Measurements from ENCODE around the gene EZR. TPM values are rescaled to one million over a fixed set of nuclear protein-coding genes. Genes with fewer than 3 reads are reported as not detected.
"Not testable (repeated sequence)": the region's sequence is repeated elsewhere in the genome, so short reads cannot be mapped to it uniquely, and the experiment has no call there.

The EZR gene
- polyA plus RNA-seq, 3 donors: 249 to 294 (median 259) TPM

DNA sequence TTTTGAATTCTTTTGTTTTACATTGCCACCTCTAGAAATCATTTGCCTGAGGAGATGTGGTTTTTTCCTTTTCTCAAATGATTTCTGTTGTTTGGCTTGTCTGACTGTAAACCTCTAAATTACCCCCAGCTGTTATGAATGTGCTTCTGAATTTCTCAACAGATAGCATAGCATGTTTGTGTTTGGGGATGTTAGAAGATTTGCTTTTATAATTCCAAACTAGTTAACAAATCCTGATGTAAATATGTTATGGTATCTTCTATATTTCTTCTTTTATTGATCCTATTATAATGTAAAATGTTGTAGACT, 31.6 kb upstream of the EZR start:
- no peak for DNase-seq (ENCODE audit: extremely low read depth in 1 of 11, low read depth in 9 of 11, low spot score in 4 of 11)

DNA sequence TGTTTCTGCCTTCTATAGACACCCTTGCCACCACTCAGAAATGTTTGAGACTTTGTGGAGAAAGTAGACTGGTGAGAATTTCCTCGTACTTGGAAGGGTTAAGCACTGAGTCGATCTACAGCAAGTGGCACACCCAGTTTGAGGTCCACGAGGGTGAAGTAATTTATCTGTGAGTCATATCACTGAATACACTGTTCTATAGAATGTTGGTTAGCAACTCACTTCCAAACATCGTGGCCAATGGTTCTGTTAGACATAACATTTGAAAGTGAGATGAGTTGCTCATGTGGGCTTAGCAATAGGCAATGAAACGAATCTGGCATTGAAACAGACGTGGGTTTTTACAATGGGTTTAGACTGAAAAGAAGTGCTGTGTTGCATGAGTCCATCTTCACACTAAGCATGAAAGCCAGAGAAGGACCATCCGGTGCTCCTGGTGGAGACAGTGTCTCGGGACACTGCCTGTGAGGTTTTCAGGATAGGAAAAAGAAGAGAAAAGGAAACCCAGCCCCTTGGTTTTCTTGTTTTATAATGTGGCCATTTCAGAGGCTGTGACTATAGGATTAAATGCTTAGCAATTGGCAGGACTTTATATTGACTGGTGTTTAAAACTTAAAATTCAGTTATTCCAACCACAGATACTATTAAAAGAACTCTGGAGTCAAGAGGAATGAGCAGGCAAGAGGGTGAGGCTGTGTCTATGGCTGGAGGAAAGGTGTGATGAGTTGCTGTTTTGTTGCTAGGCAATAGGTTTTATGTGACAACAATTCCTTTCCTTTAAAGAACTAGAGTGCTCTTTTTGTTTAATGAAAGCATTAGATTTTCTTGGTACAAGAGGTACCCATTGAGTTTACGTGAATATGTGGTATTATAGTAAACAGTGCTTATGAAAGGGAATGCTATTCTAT, 31.0 kb upstream of the EZR start:
- DNase-seq (ENCODE audit: extremely low read depth in 1 of 11, low read depth in 9 of 11, low spot score in 4 of 11): peak in 2 of 11 donors; percentile 45 to 61

DNA sequence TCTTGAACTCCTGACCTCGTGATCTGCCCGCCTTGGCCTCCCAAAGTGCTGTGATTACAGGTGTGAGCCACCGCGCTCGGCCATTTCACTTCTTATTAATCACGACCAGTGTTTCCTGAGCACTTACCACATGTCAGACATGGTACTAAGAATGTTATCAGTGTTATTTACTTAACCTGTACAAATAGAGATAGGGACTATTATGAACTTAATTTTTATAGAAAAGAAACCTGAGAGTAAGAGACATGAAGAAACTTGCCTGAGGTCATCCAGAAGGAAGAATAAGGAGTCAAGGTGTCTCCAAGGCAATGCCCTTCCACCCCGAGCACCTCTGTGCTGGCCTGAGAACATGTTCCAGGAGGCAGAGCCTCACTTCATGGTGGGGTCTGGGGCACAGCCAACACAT, 29.3 kb upstream of the EZR start:
- no peak for DNase-seq (ENCODE audit: extremely low read depth in 1 of 11, low read depth in 9 of 11, low spot score in 4 of 11)

DNA sequence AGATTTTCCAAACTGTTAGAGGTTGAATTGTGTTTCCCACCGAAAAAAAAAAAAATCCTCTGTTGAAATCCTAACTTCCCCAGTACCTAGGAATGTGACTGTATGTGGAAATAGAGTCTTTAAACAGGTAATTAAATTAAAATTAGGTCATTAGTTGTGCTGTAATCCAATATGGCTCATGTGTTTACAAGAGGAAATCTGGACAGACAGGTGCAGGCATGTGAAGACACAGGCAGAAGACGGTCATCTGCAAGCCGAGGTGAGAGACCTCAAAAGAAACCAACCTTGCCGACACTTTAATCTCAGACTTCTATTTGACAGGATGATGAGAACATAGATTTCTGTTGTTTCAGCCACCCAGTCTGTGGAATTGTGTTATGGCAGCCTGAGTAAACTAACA, 28.6 kb upstream of the EZR start:
- DNase-seq (ENCODE audit: extremely low read depth in 1 of 11, low read depth in 9 of 11, low spot score in 4 of 11): no peak

DNA sequence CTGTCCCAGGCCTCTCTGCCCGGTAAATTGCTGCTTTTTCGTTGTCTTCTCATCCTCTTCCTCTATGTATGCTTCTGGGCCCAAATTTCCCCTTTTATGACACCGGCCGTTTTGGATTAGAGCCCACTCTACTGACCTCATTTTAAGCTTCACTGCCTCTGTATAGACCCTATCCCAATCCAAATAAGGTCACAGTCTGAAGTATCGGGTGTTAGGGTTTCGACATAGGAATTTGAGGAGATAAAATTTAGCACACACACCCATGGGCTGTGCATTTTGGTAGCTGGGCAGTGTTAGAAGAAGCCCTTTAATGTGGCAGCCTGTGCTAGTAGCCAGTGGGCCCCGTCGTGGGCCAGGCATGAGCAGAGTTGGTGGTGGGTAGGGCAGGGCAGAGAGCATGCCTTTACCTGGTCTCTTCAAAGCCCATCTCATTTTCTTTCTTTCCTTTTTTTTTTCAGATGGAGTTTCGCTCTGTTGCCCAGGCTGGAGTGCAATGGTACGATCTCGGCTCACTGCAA, 27.9 kb upstream of the EZR start:
- no peak for DNase-seq (ENCODE audit: extremely low read depth in 1 of 11, low read depth in 9 of 11, low spot score in 4 of 11)

DNA sequence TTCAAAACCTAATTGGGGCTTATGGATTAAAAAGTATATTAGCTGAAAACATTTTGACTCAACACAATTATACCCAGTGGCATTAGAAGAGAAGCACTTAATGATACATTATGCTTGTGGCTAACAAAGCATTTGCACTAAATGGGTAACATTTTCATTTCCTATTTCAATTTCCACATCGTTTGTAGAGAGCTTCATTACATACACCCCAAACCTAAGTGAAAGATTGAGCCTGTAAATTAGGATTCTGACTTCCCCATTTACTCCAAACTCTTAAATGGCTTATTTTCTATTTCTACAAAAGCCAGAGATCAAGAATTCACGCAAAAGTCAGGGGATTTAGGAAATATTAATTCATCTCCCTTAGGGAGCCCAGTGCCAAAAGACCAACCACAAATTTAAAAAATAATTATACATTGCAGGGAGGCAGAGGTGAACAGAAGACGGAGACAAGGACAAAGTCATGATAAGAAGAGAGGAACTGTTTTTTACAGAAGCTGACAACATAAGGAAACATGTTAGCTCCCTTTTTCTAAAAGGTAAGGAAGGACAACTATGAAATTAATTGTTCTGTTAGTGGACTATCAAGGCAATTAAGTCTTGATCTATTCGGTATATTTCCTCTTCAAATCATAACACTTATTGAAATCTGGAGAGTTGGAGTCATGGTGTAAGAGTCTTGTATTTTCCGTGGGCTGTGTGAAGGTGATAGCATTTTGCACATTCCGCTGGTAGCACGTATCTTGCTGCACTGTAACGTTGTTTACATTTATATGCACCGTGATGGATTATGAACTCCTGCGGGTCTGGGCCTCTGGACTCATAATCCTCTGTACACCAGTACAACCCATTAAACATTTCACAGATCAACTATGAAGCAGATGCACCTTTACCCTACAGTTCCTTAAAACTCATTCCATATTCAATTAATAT, 24.8 kb upstream of the EZR start:
- DNase-seq (ENCODE audit: extremely low read depth in 1 of 11, low read depth in 9 of 11, low spot score in 4 of 11): no peak

DNA sequence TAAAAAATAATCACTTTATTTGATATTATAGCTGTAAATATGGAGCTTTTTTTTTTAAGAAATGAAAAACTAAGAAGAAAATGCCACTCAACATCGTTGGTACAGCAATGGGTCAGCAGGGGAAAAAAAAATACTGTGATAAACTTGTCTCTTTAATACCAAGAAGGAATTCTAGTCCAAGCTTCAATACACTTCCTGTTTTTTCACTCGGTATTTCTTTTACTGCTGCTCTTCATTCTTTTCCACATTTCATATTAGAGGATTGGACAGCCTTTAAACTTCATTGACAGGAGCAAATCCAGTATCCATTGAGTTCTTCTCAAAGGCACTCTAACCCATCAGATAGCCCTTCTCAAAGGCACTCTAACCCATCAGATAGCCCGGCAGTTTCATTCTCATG, 22.2 kb upstream of the EZR start:
- DNase-seq (ENCODE audit: extremely low read depth in 1 of 11, low read depth in 9 of 11, low spot score in 4 of 11): no peak

DNA sequence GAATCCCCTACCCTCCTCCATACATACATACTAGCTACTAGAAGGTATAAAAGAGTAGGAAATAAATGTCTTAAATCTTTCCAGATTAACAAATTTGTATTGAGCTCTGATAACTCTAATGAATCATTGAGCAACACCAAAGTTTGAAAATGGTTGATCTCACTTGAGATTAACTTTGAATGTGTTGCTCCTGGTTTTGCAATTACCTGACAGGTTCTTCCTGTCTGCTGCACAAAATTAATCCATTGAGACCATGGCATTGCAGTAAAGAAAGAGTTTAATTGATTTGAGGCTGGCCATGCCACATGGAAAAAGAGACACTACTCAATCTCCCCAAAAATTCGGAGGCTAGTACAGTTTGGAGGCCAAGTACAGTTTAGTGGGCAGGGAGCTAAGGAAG, 21.3 kb upstream of the EZR start:
- no peak for DNase-seq (ENCODE audit: extremely low read depth in 1 of 11, low read depth in 9 of 11, low spot score in 4 of 11)

DNA sequence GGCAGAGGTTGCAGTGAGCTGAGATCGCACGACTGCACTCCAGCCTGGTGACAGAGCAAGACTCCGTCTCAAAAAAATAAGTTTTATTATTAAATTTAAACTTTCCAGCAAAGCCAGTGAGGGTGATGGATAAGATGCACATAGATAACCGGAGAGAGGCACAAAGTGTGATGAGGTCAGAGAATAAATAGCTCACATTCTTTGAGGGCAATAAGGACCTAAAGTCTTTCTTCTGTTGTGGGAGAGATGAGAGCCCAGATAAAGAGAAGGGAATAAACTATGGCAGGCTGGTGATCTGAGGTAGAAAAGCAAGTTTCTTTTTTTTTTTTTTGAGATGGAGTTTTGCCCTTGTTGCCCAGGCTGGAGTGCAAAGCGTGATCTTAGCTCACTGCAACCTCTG, 20.6 kb upstream of the EZR start:
- no peak for DNase-seq (ENCODE audit: extremely low read depth in 1 of 11, low read depth in 9 of 11, low spot score in 4 of 11)

DNA sequence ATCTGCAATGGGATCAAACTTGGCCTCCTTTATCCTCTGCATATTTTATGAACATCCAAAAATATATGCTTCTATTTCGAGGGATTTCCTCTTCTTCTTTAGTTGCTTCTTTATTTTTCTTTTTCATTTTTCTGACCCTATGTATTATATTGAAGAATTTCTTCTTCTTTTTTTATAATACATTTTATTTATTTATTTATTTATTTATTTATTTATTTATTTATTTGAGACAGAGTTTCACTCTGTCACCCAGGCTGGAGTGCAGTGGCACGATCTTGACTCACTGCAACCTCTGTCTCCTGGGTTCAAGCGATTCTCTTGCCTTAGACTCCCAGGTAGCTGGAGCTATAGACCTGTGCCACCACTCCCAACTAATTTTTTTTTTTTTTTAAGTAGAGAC, 19.6 kb upstream of the EZR start:
- not testable (repeated sequence) for DNase-seq (ENCODE audit: extremely low read depth in 1 of 11, low read depth in 9 of 11, low spot score in 4 of 11)

DNA sequence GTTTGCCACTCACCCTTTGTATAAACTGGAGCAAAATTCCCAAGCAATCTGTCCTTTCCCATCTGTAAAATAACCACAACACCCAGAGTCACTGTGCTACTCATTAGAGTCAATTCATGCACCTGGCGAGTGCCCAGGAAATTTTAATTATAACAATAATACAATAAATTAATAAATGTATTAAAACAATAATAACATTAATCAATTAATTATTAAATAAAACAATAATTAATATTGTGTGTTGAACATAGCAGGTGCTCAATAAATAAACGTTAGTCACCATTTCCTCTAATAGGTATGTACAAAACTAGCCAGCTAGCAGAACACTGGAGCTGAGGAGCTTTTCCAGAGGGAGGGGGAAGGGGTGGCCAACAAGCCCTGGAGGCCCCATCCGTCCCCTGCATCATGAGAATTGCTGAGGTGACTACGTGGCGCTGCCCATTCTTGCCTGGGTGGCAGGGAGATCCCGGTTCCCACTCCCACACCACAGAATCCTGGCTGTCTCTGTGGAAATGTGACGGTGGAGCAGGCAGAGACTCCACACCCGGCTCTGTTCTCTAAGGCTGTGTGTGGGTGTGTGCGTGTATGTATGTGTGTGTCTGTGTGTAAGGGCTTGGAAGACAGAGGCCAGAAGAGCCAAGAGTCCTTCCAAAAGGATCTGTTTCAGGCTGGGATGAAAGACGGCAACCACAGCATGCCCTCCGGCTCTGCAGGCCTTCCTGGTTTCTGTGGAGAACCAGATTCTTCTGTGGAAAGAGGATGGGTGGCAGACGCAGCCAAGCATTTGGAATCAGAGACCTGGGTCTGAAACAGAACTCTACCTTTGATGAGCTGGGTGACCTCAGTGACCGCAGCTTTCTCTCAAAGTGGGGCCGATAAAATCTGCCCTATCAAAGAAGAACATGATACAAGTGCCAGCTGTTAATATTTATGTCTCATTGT, 18.8 kb upstream of the EZR start:
- DNase-seq (ENCODE audit: extremely low read depth in 1 of 11, low read depth in 9 of 11, low spot score in 4 of 11): no peak

DNA sequence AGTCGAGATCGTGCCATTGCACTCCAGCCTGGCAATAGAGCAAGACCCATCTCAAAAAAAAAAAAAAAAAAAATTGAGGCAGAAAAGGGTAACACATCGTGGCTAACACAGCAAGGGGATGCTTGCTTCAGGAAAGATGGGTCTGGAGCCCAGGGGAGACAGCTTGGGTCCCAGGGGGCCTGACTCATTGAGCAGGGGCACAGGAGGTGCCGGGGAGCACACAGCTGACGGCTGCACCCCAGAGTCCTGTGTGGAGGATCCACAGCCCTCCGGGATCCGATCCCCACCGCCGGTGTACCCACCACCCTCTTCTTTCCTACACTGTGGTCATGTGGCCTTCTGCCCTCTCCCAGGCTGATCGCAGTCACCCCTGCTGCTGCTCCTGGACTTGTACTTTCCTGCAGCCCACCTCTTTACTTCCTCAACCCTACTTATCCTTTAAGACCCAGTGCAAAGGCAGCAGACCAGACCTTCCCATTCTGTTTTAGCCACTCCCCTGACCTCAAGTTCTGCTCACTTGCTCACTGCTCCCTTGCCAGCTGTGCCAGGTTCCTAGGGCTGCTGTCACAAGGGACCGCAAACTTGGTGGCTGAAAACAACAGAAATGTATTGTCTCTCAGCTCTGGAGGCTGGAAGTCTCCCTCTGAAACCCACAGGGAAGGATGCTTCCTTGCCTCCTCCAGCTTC, 17.6 kb upstream of the EZR start:
- no peak for DNase-seq (ENCODE audit: extremely low read depth in 1 of 11, low read depth in 9 of 11, low spot score in 4 of 11)

DNA sequence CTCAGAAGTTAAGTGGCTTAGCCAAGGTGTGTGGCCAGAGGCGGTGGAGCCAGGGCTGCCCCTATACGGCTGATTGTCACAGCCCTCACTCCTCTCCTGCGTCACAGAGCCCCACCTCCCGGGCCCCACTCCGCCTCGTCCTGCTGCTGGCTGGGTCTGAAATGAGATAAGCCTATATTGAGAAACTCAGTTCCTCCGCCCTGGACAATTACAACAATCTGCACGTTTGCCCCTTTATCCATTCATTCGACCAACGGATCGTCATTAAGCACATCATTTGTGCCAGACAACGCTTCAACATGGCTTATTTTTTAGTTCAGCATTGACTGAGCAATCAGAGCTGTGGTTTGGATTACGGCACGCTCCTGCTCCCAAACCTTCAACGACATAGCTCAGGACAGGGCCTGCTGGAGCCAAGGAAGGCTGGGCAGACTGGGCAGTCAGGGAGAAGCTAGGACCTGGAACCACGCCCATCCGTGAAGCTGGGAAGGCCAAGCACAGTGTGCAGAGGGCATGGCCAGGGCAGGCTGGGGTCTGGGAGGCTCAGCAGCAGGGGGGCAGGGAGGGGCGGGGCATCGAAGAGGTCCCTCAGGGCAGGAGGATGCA, 16.6 kb upstream of the EZR start:
- no peak for DNase-seq (ENCODE audit: extremely low read depth in 1 of 11, low read depth in 9 of 11, low spot score in 4 of 11)

DNA sequence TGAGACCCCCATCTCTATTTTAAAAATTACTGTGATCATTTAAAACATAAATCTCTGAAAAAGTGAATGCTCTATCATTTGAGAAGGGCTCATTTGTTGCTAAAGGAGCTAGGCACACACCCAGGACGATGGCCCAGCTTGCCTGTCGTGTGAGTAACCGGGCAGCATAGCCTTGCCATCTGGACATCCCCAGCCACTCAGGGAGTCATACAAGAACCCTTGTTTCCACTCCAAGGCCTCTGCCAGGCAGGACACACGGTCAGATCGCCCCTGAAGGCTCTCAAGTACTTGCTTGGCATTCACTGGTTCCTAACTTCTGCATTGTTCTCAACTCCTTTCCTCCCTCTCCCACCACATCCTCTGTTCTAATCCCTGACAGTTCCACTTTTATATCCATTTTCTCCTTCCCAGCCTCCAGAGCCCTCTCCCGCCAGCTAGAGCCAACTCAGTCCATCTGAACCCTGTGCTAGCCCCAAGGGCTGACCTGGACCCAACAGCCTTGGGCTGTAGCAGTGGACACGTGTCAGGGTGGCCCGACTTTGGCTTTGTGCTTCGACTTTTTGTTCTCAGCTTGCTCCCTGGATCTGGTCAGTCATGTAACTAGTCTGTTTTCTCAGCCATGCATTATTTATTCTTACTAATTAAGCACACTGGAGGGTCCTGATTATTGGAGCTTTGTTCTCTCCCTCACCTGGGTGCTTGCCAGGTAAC, 15.7 kb upstream of the EZR start:
- no peak for DNase-seq (ENCODE audit: extremely low read depth in 1 of 11, low read depth in 9 of 11, low spot score in 4 of 11)

DNA sequence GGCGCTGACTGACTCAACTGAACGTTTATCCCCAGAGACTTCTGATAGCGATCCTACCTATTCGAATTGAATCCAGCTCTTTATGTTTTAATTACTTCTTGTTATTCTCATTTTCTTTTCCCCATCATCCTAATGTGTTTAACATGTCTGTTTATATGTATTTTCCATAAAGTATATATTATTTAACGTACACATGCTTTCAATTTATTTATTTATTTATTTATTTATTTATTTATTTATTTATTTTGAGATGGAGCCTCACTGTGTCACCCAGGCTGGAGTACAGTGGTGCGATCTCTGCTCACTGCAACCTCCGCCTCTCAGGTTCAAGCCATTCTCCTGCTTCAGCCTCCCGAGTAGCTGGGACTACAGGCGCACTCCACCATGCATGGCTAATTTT, 13.6 kb upstream of the EZR start:
- DNase-seq (ENCODE audit: extremely low read depth in 1 of 11, low read depth in 9 of 11, low spot score in 4 of 11): not testable (repeated sequence)

DNA sequence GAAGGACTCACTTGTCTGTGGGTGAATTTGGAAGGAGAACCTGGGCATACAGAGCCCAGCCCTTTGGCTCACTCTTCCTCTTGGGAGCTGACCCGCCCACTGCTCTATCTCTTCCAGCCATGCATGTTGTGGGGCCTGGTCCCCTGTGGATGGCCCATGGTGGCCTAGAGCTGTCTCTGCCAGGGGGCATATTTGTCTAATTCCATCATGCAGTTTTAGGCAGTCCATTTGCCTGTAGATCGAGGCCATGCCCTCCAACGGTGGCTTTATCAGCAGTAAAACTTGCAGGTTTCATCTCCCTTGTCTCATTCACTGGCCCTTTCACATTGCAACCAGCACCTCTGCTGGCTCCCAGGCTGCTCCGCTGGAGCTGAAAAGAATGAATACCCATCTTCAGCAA, 12.9 kb upstream of the EZR start:
- DNase-seq (ENCODE audit: extremely low read depth in 1 of 11, low read depth in 9 of 11, low spot score in 4 of 11): no peak

DNA sequence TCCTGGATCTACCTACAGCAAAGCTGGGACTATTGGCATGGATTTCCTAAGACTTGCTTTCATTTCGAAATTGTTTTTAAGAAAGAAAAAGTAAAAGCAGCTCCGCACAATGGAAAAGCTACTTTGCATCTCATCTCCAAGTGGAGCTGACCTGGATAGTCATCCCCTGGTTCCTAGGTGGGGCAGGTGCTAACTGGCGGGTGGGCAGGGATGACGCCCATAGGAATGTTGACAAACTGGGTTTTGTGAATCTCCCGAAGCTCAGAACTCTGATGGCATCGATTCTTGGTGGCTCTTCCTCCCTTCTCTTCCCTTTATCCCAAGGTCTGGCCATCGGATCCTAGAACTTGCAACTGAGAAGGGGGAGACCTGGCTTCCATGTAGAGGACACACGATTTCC, 12.4 kb upstream of the EZR start:
- DNase-seq (ENCODE audit: extremely low read depth in 1 of 11, low read depth in 9 of 11, low spot score in 4 of 11): no peak
